SW480 (cell line): ENCODE results near the gene KRTAP2-3.
"Not testable (repeated sequence)": the region's sequence is repeated elsewhere in the genome, so short reads cannot be mapped to it uniquely, and the experiment has no call there.

Source experiments
- DNase-seq: peaks from one replicate; pipeline ENCODE4 v3.0.0-alpha.2; 2016; ENCODE audit warnings: low spot score

The KRTAP2-3 gene

GRCh38 chr17:41067281-41067680, 7.4 kb upstream of the KRTAP2-3 start:
- no peak for DNase-seq

- peak; percentile 94 for DNase-seq
These were observed 6.1 kb upstream of the KRTAP2-3 start, which contains the start of gene KRTAP2-4 for GRCh38 chr17:41065829-41066624. TSS of gene KRTAP2-4 (minus strand) at chr17:41065879. CDS start at chr17:41065845, 34 bp downstream.

- DNase-seq = not testable (repeated sequence)
These were observed 5.2 kb upstream of the KRTAP2-3 start for GRCh38 chr17:41065016-41065689.

GRCh38 chr17:41064301-41064700, 4.4 kb upstream of the KRTAP2-3 start:
- DNase-seq = no peak

GRCh38 chr17:41063449-41063848, 3.5 kb upstream of the KRTAP2-3 start:
- DNase-seq = no peak

GRCh38 chr17:41061964-41062363, 2.0 kb upstream of the KRTAP2-3 start:
- DNase-seq = peak; percentile 40

- DNase-seq = peak; percentile 60
These were observed 450 bp downstream of the KRTAP2-3 start for GRCh38 chr17:41059276-41060051.

DNA sequence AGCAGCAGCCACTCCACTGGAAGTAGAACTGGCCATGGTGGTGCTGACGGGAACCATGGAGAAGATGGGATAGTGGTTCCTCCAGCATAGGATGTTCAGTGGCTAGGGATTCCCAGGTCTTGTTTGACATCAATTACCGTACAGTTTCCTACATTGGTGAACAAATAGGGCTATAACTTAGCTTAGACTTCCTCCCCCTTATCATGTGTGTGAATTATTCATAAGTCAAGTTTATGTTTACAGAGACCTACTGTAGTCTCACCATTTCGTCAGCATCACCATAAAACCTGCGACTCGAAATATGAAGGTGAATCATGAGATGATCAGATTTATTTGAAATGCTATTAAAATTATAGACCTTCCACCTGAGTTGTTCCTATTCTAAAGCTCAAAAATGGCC, 1.2 kb downstream of the KRTAP2-3 start:
- no peak for DNase-seq

DNA sequence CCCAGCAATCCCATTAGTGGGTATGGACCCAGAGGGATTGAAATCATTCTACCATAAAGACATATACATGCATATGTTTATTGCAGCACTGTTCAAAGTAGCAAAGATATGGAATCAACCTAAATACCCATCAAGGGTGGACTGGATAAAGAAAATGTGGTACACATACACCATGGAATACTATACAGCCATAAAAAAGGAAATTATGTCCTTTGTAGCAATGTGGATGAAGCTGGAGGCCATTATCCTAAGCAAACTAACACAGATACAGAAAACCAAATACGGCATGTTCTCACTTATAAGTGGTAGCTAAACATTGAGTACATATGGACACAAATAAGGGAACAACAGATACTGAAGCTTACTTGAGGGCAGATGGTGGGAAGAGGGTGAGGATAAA, 2.4 kb downstream of the KRTAP2-3 start:
- DNase-seq = no peak

- not testable (repeated sequence) for DNase-seq
These were observed 4.8 kb downstream of the KRTAP2-3 start, which contains the start of gene KRTAP2-2 for GRCh38 chr17:41055130-41055529. TSS of gene KRTAP2-2 (minus strand) at chr17:41055230. CDS start at chr17:41055211, 19 bp downstream.

DNA sequence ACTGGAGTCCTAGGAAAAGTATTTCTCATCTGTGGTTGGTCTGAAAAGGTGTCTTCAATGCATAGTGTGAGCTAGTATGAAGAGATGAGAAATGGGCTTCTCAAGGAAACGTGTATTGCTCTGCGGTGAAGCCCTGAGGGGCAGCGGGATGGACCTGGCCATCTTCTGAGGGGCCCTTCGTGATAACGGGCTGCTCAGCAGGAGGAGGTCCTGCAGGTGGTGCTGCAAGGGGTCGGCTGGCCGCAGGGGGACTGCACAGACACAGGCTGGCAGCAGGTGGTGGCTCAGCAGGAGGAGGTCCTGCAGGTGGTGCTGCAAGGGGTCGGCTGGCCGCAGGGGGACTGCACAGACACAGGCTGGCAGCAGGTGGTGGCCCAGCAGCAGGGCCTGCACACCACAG, 5.4 kb downstream of the KRTAP2-3 start:
- not testable (repeated sequence) for DNase-seq

DNA sequence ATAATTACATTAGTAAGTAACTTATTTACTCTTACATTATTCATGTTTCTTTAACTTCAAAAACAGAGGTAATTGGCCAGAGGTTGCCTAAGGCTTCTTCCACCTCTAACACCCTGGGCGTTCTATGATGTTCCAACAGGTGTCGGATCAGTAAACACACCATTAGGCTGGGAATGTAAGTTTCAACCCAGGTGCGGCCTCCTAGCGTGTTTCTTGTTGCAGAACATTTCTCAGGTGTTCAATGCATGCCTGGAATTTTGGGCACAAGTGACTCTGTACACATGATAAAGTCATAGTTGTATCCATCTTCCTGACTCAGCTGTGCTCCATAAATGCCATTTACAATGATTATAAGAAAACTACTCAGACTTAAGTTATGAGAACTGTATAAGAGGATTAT, 5.9 kb downstream of the KRTAP2-3 start:
- no peak for DNase-seq

GRCh38 chr17:41052566-41052965, 7.3 kb downstream of the KRTAP2-3 start:
- no peak for DNase-seq

DNA sequence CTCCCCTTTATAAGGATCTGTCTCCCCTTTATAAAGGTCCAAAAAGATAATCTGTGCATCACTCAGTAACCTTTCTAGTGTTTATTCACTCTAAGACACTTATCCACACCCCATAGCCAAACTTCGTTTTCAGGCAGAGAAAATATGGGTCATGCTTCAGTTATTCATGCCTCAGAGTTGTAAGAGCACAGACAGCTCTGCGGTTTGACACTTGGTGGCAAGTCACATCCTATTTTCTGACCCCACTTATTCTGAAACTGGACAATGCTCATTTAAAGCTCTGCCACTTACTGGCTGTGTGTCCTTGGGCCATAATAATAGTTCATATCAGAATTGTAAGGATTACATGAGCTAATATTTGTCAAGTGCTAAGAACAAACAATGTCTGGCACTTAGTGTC, 10.8 kb downstream of the KRTAP2-3 start:
- DNase-seq = no peak

GRCh38 chr17:41048441-41048840, 11.5 kb downstream of the KRTAP2-3 start:
- no peak for DNase-seq

DNA sequence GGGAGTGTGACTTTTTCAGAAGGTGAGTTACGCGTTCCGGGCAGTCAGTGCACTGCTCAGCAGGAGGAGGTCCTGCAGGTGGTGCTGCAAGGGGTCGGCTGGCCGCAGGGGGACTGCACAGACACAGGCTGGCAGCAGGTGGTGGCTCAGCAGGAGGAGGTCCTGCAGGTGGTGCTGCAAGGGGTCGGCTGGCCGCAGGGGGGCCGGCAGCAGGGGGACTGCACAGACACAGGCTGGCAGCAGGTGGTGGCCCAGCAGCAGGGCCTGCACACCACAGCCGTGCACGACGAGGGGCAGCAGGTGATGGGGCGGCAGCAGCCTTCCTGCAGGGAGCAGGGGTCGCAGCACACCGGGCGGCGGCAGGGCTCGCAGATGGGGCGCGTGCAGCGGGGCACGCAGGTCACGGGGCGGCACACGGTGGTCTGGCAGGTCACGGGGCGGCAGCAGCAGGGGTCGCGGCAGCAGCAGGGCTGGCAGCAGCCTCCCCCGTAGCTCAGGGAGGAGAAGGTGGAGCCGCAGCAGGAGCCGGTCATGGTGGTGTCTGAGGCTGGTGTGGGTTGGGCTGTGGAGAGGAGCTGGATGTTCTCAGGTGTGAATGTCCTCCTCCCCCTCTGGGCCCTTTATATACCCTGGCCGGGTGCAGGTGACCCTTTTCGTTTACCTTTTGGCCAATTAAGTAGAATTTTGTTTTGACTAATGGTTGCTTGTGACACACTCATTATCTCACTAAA, 13.0 kb downstream of the KRTAP2-3 start, which contains the start of gene KRTAP2-1:
Gene KRTAP2-1 (minus strand): TSS at position 582 of the 731 bp plus-strand sequence. CDS start 49 bp downstream, at position 533.
- DNase-seq = not testable (repeated sequence)

- DNase-seq = no peak
These were observed 17.0 kb downstream of the KRTAP2-3 start for GRCh38 chr17:41042953-41043352.

- DNase-seq = not testable (repeated sequence)
These were observed 18.9 kb downstream of the KRTAP2-3 start, which contains the start of gene KRTAP1-1 for GRCh38 chr17:41040783-41041571. TSS of gene KRTAP1-1 (minus strand) at chr17:41041450. CDS start at chr17:41041397, 53 bp downstream.

GRCh38 chr17:41037853-41038350, 22.0 kb downstream of the KRTAP2-3 start:
- DNase-seq = no peak

- DNase-seq = not testable (repeated sequence)
These were observed 25.5 kb downstream of the KRTAP2-3 start, which contains the start of gene KRTAP1-3 for GRCh38 chr17:41034346-41034935. TSS of gene KRTAP1-3 (minus strand) at chr17:41034874. CDS start at chr17:41034821, 53 bp downstream.
